HG02840 (cell line): ENCODE data around the gene GAS2L1.
"Not testable (repeated sequence)": the region's sequence is repeated elsewhere in the genome, so short reads cannot be mapped to it uniquely, and the experiment has no call there.

Experiments
- ATAC-seq: cut with Tn5 transposase; IDR thresholded peaks from one replicate; pipeline ENCODE4 v1.9.1; 2021; ENCODE audit warnings: mild to moderate bottlenecking, moderate library complexity, moderate number of reproducible peaks; ENCODE audit not compliant: unreplicated experiment, low FRiP score

GAS2L1 gene

DNA sequence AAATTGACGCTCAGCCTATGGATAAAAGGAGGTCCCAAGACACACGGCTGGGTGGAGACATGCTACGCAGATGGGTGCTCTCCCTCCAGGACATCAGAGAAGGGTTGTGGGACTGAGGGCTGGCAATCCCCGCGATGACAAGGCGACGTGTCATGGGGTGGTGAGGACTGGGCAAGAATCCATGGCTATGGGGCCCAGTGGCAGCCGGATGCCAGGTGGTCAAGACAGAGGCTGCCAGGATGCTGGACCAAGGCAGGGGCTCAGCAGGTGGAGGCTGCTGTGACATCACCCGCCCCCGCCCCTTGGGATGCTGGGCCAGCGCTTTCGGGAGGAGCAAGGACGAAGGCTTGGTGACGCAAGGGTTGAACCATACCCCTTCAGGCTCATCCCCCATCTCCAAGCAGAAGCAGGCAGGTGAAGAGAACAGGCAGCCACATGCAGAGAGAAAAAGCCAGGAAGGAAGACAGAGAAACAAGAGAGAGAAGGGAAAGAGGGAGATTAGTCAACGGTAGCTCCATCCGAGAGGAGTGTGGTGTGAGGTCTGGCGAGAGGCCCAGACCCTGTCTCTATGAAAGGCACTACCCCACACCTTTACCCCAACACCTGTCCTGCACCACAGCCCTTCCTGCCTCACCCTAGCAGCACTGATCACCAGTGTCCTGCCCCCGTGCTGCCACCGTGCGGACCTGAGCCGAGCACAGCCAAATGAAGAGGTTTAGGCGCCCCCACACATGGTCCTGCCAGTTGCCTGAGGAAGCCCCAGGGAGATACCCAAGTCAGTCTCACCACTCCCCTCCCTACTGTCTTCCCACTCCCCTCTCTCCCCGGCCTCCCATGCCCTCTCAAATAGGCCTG, 33.2 kb downstream of the GAS2L1 start:
- no peak for ATAC-seq

DNA sequence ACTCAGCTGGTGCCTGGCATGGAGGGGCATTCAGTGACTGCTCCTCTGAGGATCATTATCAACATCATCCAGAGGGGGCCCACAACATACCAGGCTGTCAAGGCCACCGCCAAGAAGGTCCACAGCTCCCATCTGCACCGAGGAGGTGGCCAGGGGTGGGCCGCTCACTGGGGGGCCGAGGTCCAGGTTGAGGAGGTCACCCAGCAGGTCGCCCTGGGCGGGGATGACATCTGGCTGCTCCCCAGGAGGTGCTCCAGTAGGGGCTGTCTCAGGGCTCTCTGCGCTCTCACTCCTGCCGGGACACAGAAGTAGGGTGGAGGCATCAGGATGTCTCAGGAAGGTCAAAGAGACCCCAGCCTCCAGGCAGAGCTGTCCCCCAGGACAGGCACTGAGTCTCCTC, 34.1 kb downstream of the GAS2L1 start:
- no peak for ATAC-seq

DNA sequence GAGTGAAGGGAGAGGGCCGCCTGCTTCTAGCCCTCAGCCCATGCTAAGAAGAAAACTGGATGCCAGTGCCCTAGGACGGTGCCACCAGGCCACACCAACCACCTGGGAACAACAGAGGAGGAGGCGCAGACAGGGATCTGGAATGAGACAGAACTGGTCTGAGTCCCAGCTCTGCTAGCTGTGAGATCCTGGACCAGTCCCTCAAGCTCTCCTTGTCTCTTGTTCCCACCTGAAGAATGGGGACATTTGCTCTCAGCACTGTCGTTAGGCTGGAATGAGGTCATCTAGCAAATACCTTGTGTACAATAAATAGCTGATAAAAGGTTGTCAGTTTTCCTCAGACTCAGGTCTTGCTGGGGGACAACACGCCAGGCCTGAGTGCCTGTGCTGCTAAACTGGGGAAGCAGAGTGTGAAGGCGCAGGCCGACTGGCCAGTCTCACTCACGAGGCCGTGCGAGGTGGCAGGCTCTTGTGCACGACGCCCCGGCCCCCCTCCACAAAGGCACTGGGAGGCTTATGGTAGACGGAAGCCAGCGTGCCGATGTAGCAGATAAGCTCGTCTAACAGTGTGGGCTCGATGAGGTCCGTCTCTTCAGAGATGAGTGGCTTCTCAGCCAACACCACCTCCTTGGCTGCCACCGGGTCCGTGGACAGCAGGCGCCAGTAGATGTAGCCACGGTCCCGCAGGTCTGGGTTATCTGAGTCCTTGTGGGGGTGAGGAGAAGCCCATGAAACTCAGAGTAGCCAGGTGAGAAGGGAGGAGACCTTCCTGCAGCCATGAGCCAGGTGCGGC, 34.8 kb downstream of the GAS2L1 start:
- no peak for ATAC-seq

DNA sequence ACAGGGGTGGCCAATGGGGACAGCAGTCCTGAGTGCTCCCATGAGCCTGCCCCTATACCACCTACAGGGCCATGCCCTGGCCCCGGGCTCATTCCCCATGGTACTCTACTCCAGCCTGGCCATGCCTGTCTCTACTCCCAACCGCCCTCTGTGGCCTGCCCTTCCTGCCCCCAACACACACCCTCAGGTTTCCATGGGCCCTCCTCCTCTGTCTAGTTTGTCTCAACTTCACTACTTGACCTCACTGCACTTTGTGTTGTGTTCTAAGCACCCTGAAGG, 35.3 kb downstream of the GAS2L1 start:
- ATAC-seq = no peak

DNA sequence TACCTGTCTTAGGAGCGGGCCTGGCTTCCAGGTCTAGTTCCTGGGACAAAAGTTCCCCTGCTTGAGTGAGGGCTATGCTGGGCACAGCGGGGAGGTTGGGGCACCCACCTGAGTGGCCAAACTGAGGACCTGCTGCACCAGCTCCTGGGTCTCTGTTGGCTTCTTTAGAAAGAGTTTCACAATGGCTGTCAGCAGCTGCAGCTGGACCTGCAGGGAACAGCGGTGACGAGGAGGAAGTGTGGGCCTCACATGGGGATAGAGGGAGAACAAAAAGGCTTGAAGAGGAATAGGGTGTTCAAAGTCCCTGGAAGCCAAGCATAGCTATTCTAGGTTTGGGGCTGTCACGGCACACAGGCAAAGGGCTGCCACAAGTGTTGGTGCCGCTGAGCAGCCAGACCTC, 35.7 kb downstream of the GAS2L1 start:
- no peak for ATAC-seq

DNA sequence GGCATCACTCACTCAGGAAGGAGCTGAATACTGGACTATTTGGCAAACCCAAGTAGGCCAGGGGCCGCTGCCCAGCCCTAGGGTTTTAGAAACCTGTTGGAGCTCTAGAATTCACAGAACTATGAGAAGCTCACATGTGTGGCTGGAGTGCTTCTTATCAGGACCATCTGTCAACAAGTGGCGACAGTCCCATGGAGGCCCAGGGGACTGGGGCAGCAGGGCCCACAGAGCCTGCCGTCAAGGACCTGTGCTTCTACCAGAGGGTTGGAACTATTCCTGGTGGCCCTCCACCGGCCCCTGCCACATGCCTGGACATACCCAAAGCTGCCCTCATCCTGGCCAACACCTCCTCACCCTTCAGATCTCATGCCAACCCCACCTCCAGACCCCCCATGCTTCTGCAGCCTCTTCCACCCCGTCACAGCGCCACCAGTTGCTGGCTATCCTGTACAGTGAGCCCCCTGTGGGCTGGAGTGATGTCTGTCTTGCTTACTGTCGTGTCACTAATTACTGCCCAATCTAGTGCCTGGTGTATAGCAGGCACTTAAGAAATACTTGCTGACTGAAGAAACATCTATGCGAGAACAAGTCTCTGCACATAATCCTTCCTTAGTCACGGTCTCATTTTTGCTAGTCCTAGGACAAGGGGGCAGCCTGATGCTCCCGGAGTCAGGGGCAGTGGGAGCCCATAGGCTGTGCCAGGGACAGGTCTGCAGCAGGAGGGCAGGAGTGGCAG, 36.3 kb downstream of the GAS2L1 start:
- ATAC-seq = no peak

DNA sequence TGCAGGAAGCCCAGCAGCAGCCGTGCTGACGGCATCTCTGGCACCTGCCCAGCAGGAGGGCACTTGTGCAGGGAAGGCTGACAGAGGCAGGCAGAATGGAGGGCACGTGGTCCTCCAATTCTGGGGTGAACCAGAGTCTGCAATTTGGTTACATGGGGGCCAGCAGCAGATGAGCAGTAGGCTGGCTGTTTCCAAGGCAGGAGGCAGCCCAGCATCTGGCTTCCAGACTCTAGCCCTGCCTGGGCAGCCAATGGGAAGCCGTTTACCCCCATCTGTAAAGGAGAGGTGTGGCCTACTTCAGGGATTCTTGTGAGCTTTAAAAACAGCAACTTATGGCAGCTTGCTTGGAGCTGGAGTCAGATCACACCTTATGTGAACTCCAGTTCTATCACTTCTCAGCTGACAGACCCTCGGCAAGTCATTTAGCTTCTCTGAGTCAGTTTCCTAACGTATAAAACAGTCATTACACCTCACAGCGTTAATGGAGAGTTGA, 36.9 kb downstream of the GAS2L1 start:
- no peak for ATAC-seq

DNA sequence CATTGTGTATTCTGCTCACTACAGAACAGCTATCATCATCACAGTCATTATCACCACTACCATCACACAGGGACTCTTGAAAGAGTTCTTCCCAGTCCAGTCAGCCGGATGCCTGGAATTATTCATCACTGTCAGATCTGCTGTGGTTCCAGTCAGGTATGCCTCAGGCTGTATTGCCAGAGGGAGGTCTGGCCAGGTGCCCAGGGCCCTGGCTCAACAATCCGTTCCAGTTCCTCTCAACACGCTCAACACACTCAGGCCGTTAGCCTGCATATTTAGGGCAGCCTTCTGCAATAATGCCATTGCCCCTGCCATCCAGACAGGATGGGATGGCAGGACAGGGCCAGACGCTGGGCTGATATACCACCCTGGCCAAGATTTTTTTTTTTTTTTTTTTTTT, 37.7 kb downstream of the GAS2L1 start:
- ATAC-seq = no peak

DNA sequence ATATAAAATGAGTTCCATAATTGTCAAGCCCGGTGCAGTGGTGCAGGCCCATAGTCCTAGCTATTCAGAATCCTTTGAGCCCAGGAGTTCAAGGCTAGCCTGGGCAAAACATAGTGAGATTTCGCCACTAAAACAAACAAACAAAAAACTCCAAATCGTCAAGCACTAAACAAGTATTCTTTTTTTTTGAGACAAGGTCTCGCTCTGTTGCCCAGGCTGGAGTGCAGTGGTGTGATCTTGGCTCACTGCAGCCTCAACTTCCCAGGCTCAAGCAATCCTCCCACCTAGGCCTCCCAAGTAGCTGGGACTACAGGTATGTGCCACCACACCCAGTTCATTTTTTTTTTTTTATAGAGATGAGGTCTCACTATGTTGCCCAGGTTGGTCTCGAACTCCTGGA, 38.4 kb downstream of the GAS2L1 start:
- not testable (repeated sequence) for ATAC-seq

DNA sequence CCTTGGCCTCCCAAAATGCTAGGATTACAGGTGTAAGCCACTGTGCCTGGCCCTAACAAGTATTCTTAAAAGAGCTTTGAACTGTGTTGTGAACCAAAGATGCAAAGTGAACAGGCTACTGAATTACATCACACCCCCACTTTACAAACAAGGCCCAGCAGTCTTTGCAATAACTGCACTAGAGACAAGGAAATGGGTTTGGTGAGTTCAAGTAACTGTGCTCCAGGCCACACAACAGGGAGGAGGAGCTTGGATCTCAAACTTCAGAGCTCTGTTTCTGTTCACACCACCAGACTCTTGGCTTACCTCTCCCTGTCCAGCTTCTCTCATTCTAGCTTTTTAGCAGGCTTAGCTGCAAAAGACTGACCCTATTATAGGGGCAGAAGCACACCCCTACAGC, 39.5 kb downstream of the GAS2L1 start:
- no peak for ATAC-seq

DNA sequence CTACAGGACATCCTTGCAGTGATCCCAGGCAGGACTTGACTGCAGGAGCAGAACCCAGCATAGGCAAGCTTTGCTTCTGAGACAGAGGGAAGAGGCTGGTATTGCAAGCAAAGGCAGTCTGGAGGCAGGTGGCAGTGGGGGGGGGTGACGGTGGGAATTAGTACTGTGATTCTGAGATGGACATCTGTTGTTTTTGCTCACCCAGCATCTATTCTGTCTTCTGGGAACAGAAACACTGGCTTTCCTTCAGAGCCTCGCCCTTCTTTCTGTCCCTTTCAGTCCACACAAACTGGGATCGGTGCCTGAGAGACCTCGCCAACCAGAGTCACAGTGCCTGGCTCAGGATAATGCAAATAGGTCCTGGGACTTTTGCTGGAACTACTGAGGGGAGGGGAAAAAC, 40.2 kb downstream of the GAS2L1 start:
- ATAC-seq = no peak

DNA sequence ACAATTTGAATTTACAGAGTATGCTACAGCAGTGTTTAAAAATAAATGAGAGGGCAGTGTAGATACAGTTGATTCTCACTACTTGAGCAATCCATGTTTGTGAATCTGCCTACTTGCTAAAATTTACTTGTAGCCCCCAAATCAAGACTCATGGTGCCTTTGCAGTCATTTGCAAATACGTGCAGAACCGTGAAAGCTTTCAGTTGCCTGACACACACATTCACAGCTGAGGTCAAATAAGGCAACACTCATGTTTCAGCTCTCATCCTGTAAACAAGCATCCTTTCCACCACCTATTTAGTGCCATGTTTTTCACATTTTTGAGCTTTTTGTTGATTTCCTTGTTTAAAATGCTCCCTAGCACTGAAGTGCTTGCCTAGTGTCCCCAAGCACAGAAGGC, 41.6 kb downstream of the GAS2L1 start:
- ATAC-seq = no peak

DNA sequence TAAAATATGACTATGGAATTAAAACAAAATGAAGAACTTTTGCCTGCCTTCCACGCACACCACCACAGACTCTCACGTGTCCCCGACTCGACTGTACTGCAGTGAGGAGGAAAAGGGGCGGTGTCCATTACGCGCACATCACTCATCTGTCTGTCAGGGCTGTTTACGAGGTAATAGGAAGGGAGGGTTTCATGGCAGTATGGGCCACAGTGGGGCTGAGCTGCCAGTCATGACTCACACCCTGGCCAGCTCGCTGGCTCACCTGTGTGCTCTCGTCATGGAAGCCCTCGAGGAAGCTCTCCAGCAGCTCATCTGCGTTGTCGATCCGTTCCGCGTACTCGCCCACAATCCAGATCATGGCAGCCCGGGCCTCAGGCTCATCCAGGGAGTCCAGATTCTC, 42.5 kb downstream of the GAS2L1 start:
- ATAC-seq = no peak

DNA sequence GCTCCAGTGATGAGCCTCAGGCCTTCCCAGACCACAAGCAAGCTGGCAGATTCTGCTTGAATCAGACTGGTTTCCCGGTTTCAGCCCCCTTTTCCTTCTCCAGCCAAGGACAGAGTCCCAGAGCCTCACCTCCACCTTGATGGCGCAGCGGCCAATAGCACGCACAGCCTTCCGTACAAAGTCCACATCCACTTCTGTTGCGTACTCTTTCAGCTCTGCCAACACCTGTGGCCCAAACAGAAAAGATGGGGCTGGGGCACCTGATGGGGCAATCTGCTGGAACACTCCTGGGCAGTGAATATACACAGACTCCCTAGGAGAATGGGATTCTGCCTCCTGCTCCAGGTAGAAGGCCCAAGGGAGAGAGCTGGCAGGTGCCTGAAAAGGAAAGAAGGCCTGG, 44.6 kb downstream of the GAS2L1 start:
- no peak for ATAC-seq

DNA sequence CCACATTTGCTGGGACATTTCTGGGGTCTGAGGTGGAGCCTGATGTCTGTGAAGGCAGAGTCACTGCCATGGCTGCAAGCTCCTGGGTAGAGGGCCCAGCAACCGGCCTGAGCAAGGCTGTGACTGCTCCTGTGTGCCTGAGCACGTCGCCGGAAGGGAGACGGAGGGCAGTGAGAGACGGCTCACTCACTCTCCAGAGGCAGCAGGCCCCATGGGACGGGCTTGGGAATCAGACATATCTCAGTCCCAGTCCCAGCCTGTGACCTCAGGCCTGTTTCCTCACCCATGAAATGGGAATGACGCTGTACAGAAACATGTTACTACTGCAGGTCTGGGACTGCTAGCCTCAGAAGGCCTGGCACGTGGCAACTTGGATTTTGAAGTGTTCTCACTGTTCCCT, 45.4 kb downstream of the GAS2L1 start:
- ATAC-seq = no peak

DNA sequence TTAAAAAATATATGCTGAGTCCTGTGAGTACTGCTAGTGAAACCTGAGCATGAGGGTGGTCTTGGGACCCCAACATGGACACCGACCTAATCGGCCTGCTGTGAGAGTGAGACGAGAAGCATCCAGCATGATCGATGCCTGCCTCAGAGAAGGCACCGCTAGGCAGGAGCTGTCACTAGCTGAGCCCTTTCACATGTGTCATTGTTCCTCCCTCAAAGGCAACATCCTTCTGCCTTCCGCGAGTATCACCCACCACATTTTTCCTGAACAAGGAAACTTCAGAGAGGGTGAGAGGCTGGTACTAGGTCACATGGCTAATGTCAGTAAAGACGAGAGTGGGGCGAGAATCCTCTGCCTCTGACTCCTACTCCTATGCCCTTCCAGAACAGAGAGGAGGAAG, 46.3 kb downstream of the GAS2L1 start:
- ATAC-seq = no peak

DNA sequence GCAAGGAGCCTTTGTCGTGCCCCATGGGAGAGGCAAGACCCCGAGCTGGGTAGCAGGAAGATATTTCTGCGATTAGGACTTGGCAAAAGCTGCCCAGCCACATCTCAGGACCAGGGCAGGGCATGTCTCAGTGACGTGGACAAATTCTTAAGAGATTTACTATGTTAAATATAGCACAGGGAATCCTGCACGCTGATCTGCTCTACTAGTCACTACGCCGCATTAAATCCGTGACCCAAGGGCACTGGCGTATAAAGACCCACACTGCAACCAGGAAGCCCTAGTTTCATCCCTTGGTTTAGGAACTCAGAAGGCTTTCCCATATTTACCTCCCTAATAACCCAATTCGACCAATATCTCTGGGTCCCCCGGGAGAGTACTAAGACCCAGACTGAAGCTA, 46.8 kb downstream of the GAS2L1 start:
- ATAC-seq = no peak

DNA sequence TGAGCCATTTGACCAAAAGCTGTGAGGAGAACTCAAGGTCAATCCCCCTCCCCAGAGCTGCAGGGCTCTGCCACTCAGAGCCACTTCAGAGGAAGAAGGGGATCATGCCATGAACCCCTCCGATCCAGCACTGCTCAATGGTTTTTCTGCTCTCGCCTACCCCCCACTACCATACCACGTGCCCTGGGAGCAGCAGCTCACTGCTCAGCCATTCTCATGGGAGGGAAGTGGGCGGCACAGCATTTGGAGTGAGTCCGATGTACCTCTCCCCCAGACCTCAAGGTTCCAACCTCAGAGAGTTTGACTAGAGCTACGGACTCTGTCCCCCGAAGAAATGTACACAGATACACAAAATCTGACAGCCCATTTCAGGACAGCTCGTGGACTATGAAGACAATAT, 47.4 kb downstream of the GAS2L1 start:
- no peak for ATAC-seq

DNA sequence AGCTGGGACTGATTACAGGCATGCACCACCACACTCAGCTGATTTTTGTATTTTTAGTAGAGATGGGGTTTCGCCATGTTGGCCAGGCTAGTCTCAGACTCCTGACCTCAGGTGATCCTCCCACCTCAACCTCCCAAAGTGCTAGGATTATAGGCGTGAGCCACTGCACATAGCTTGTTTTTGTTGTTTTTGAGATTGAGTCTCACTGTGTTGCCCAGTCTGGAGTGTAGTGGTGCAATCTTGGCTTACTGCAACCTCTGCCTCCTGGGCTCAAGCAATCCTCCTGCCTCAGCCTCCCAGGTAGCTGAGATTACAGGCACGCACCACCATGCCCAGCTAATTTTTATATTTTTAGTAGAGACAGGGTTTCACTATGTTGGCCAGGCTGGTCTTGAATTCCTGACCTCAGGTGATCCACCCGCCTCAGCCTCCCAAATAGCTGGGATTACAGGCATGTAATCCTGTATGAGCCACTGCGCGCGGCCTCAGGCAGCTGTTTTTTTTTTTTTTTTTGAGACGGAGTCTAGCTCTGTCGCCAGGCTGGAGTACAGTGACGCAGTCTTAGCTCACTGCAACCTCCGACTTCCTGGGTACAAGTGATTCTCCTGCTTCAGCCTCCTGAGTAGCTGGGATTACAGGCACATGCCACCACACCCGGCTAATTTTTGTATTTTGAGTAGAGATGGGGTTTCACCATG, 50.9 kb downstream of the GAS2L1 start:
- ATAC-seq = not testable (repeated sequence)

DNA sequence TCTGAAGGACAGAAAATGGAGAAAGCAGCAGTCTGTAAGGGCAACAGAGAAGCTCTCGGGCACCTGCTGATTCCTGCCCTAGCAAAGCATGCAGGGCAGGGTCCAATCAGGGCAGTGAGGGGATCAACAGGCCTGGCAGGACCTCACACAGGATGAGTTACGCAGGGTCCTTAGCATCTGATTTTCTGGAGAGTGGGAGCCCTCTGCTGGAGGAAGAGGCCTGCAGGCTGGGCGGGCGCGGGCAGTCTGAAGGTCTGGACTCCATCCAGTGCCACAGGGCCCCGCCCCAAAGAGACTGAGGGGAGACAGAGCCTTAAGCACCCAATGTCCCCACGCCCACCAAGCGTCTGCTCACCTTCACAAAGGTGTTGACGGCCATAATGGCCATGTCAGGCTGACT, 53.0 kb downstream of the GAS2L1 start:
- no peak for ATAC-seq
